Fibroblast of lung (primary cell): ENCODE measurements around the gene FPGS.

ENCODE experiments used
- EZH2 ChIP-seq: IDR thresholded peaks from 2 replicates; pipeline ENCODE4 v1.5.1; 2012; ENCODE audit warnings: low read length, control low read depth, mild to moderate bottlenecking; ENCODE audit errors: missing control alignments
- TF ChIP-seq, protein P1 (sequence below), 2 donors: IDR thresholded peaks in 1 of 2; conservative IDR thresholded peaks in 1 of 2; 1 replicate in 1 of 2; 2 replicates in 1 of 2; pipeline ENCODE4 v1.5.1; 2011 to 2012; ENCODE audit warnings: low read length in 2 of 2, control low read depth in 1 of 2, inconsistent platforms in 1 of 2, low read depth in 1 of 2, mild to moderate bottlenecking in 1 of 2

DNA sequence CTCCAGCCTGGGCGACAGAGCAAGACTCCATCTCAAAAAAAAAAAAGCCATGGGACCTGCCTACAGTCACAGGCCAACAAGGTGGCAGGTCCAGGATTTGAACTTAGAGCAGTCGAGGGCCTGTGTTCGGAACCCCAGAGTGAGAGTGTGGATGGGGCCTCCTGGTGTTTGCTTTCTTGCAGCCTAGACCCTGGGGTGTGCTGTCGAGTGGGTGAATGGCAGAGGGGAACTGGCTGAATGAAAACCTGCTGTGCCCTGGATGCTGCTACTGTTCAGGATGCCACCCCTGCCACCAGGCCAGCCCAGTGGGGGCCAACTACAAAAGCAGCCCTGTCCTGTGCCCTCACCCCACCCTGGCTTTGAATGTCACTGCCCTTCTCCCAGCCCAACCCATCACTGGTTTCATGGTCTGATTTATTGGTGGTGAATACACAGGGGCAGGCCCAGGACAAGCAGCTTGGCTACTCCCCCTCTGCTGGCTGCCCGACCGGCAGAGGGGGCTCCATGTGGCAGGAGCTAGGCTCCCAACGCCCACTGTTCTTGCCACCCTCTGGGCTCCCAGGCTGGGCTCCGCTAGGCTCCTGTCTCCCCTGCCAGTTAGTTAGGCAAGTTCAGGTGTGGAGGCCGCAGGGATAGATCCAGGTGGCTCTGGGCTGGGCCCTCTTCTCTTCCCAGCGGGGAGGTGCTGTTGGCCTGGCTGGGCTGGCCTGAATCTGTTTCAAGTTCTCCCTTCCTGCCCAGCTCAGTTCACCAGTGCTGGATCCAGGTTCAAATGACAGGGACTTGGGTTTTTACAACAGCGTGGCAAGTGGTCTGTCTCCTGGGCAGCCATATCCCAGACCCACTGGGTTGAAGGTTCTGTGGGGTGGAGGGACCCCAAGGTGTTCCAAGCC lies 12.2 kb downstream of the FPGS start:
- TF ChIP-seq, protein P1, sequence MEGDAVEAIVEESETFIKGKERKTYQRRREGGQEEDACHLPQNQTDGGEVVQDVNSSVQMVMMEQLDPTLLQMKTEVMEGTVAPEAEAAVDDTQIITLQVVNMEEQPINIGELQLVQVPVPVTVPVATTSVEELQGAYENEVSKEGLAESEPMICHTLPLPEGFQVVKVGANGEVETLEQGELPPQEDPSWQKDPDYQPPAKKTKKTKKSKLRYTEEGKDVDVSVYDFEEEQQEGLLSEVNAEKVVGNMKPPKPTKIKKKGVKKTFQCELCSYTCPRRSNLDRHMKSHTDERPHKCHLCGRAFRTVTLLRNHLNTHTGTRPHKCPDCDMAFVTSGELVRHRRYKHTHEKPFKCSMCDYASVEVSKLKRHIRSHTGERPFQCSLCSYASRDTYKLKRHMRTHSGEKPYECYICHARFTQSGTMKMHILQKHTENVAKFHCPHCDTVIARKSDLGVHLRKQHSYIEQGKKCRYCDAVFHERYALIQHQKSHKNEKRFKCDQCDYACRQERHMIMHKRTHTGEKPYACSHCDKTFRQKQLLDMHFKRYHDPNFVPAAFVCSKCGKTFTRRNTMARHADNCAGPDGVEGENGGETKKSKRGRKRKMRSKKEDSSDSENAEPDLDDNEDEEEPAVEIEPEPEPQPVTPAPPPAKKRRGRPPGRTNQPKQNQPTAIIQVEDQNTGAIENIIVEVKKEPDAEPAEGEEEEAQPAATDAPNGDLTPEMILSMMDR (conservative IDR thresholded peaks at IDR 0.05 in 1 of 2, IDR thresholded peaks at IDR 0.05 in 1 of 2; ENCODE audit: low read depth in 1 of 2, low read length in 2 of 2): no peak
- TF ChIP-seq EZH2: no peak
